H1 (cell line): ENCODE data around the gene COPA. TPM values are rescaled to one million over a fixed set of nuclear protein-coding genes. Genes with fewer than 3 reads are reported as not detected.

Experiments
- CTCF ChIP-seq, 3 experiments: IDR thresholded peaks; 1 replicate in 2 of 3; 2 replicates in 1 of 3; pipeline versions ENCODE4 v1.5.1 to v1.6.1; 2011; ENCODE audit warnings: low read length in 3 of 3, mild to moderate bottlenecking in 3 of 3, inconsistent platforms in 2 of 3, low read depth in 1 of 3, moderate library complexity in 1 of 3; ENCODE audit not compliant: insufficient read depth in 1 of 3; ENCODE audit errors: control extremely low read depth in 1 of 3
- GABPA ChIP-seq: IDR thresholded peaks from 2 replicates; pipeline ENCODE4 v1.6.1; 2011; ENCODE audit warnings: mild to moderate bottlenecking, low read length, moderate library complexity, borderline replicate concordance; ENCODE audit not compliant: insufficient read depth
- KDM1A ChIP-seq: fragments of 200-600, 300-600 bp; sonication (generic); IDR thresholded peaks from 2 replicates; pipeline ENCODE4 v1.7.1; 2016; ENCODE audit warnings: mild to moderate bottlenecking, low read length, borderline replicate concordance
- RBBP5 ChIP-seq: IDR thresholded peaks from 2 replicates; pipeline ENCODE4 v1.7.1; 2012; ENCODE audit warnings: low read depth, mild to moderate bottlenecking, inconsistent platforms, low read length, moderate library complexity, borderline replicate concordance
- USF2 ChIP-seq: IDR thresholded peaks from 2 replicates; pipeline ENCODE4 v1.6.1; 2011; ENCODE audit warnings: low read length, improper control_type of control experiment
- polyA plus RNA-seq, 7 experiments: library from polyadenylated mRNA; depleted of rRNA in 3 of 7; stranded (reverse) in 5 of 7; unstranded in 2 of 7; fragments of >200 nt in 5 of 7; fragments of 200-250 nt in 2 of 7; gene quantifications; 1 replicate in 5 of 7; 2 replicates in 1 of 7; 4 replicates in 1 of 7; pipeline versions ENCODE4 v1.2.1 to v1.2.3, GENCODE V29; 2011 to 2013; ENCODE audit warnings: missing spikeins in 2 of 7, mixed read lengths in 2 of 7
- total RNA-seq: library from RNA; stranded (reverse); fragmentation: NEBNext Ultra II Directional; extraction: Animal tissue kit (Norgen Biotek cat#: 25700); gene quantifications from 2 replicates; pipeline ENCODE4 v1.2.1, GENCODE V29; 2021

The COPA gene
- total and polyA plus RNA-seq, 2 of the 8 experiments (the other 6 are each of a cell fraction or from before 2014, with no cell fraction given): 78.2 to 115 TPM

GRCh38 chr1:160361199-160361598 is 18.1 kb upstream of the COPA start (continued):
- TF ChIP-seq KDM1A (no peak), USF2 (no peak), RBBP5 (no peak), CTCF (IDR thresholded peaks at IDR 0.05; ENCODE audit: control extremely low read depth in 1 of 3, insufficient read depth in 1 of 3, low read depth in 1 of 3, low read length in 3 of 3) (no peak), GABPA (no peak)
